NB4 (cell line): ENCODE measurements around the gene ZNF865.

Source experiments
- MYC ChIP-seq: IDR thresholded peaks from 2 replicates; pipeline ENCODE4 v1.6.1; 2011; ENCODE audit warnings: low read depth, low read length
- POLR2A ChIP-seq: IDR thresholded peaks from 2 replicates; pipeline ENCODE4 v1.6.1; 2011; ENCODE audit warnings: mild to moderate bottlenecking; ENCODE audit not compliant: insufficient read length; ENCODE audit errors: extremely low read depth
- TF ChIP-seq, protein P1 (sequence below): IDR thresholded peaks from one replicate; pipeline ENCODE4 v1.5.1; 2012; ENCODE audit warnings: low read depth, low read length

DNA sequence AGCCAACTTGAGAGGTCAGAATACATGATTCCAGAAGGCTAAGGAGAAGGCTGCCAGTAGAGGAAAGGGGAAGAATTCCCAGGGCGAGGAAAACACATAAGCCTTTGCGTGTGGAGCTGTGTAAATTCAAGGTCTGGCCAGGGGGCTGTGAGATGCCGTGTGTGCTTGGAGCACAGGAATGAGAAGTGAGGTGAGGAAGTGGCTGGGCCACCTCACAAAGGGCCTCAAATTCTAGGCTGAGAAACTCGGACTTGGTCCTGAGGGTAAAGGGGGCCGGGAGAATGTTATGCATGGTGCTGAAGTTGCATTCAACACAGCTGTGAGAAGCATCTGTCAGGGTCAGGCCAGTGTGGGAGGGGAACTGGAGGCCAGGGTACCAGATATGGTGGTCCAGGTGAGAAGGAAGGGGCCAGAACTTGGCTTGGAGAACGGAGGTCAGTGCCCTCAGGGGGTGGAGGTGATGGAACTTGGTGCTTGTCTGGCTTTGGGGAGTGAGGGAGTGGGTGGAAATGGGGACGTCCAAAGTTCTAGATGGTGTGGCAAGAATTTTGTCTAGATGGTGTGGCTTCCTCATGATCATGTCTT, 30.5 kb downstream of the ZNF865 start:
- TF ChIP-seq, protein P1, sequence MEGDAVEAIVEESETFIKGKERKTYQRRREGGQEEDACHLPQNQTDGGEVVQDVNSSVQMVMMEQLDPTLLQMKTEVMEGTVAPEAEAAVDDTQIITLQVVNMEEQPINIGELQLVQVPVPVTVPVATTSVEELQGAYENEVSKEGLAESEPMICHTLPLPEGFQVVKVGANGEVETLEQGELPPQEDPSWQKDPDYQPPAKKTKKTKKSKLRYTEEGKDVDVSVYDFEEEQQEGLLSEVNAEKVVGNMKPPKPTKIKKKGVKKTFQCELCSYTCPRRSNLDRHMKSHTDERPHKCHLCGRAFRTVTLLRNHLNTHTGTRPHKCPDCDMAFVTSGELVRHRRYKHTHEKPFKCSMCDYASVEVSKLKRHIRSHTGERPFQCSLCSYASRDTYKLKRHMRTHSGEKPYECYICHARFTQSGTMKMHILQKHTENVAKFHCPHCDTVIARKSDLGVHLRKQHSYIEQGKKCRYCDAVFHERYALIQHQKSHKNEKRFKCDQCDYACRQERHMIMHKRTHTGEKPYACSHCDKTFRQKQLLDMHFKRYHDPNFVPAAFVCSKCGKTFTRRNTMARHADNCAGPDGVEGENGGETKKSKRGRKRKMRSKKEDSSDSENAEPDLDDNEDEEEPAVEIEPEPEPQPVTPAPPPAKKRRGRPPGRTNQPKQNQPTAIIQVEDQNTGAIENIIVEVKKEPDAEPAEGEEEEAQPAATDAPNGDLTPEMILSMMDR, result no peak
- TF ChIP-seq POLR2A (no peak), MYC (no peak)
